ENCODE data around the gene SLC17A5.
"Not testable (repeated sequence)": the region's sequence is repeated elsewhere in the genome, so short reads cannot be mapped to it uniquely, and the experiment has no call there.

The SLC17A5 gene

GRCh38 chr6:73653571-73654424 lies at the start of gene SLC17A5:
SLC17A5 (minus strand) TSS chr6:73653992; CDS start chr6:73653886, 106 bp downstream.
- ATAC-seq (replicated peaks) = peak; percentile 90
- peak within 1 kb of the TSS; percentile 99 for H3K4me3 Mint-ChIP-seq
- H3K27me3 Mint-ChIP-seq = no peaks in the 10 kb centered on the region
- peak; percentile 82 for DNase-seq
- H3K9me3 Mint-ChIP-seq = no peaks in the 10 kb centered on the region
- peak within 1 kb of the TSS; percentile 99 for H3K27ac Mint-ChIP-seq
- peaks cover 9 to 12% of the 10 kb centered on the region in 2 donors for H3K36me3 Mint-ChIP-seq
- peaks cover 13 to 22% of the 10 kb centered on the region in 2 donors for H3K4me1 Mint-ChIP-seq

- DNase-seq (no peak), ATAC-seq (replicated peaks) (no peak)
- Mint-ChIP-seq H3K9me3 (no peaks in the 10 kb centered on the region), H3K36me3 (peaks cover 2 to 3% of the 10 kb centered on the region in 2 donors), H3K27me3 (peaks cover 3 to 4% of the 10 kb centered on the region in 2 donors), H3K27ac (no peak overlapping the region), H3K4me1 (no peaks in the 10 kb centered on the region), H3K4me3 (no peak overlapping the region)
Observed at GRCh38 chr6:73703466-73703865, 49.7 kb upstream of the SLC17A5 start.

- H3K27me3 Mint-ChIP-seq = peaks cover 8 to 9% of the 10 kb centered on the region in 2 donors
- no peaks in the 10 kb centered on the region for H3K9me3 Mint-ChIP-seq
- no peak for ATAC-seq (replicated peaks)
- no peak for DNase-seq
- no peak overlapping the region for H3K27ac Mint-ChIP-seq
- peaks cover 2 to 8% of the 10 kb centered on the region in 2 donors for H3K36me3 Mint-ChIP-seq
- peaks cover 4% of the 10 kb centered on the region in 2 donors for H3K4me1 Mint-ChIP-seq
- no peak overlapping the region for H3K4me3 Mint-ChIP-seq
Observed at GRCh38 chr6:73702444-73702843, 48.7 kb upstream of the SLC17A5 start.

- no peak overlapping the region for H3K27ac Mint-ChIP-seq
- peaks cover 14 to 27% of the 10 kb centered on the region in 2 donors for H3K4me1 Mint-ChIP-seq
- H3K27me3 Mint-ChIP-seq = peaks cover 15 to 18% of the 10 kb centered on the region in 2 donors
- peaks cover 2 to 9% of the 10 kb centered on the region in 2 donors for H3K36me3 Mint-ChIP-seq
- H3K9me3 Mint-ChIP-seq = no peaks in the 10 kb centered on the region
- DNase-seq (no peak), ATAC-seq (replicated peaks) (no peak)
- no peak overlapping the region for H3K4me3 Mint-ChIP-seq
Observed at GRCh38 chr6:73699676-73700459, 46.1 kb upstream of the SLC17A5 start.

- peaks cover 4 to 9% of the 10 kb centered on the region in 2 donors for H3K9me3 Mint-ChIP-seq
- H3K27me3 Mint-ChIP-seq = peaks cover 26 to 29% of the 10 kb centered on the region in 2 donors
- peak overlapping the region; percentile 86 to 92 for H3K4me3 Mint-ChIP-seq
- DNase-seq (no peak), ATAC-seq (replicated peaks) (no peak)
- H3K36me3 Mint-ChIP-seq = peaks cover 2 to 13% of the 10 kb centered on the region in 2 donors
- peak overlapping the region; percentile 82 for H3K27ac Mint-ChIP-seq
- peaks cover 19 to 31% of the 10 kb centered on the region in 2 donors for H3K4me1 Mint-ChIP-seq
Observed at GRCh38 chr6:73696966-73697655, 43.3 kb upstream of the SLC17A5 start.

GRCh38 chr6:73695619-73696421 lies 42.0 kb upstream of the SLC17A5 start, which contains the start of gene CD109:
CD109 (plus strand) TSS chr6:73696203; CDS start chr6:73696216, 13 bp downstream.
- Mint-ChIP-seq H3K4me1 (peaks cover 19 to 31% of the 10 kb centered on the region in 2 donors), H3K27me3 (peaks cover 30 to 32% of the 10 kb centered on the region in 2 donors), H3K9me3 (peaks cover 4 to 9% of the 10 kb centered on the region in 2 donors), H3K4me3 (peak within 1 kb of the TSS; percentile 86 to 92), H3K36me3 (peaks cover 2 to 13% of the 10 kb centered on the region in 2 donors), H3K27ac (peak within 1 kb of the TSS; percentile 83)
- ATAC-seq (replicated peaks) (peak; percentile 85 to 90), DNase-seq (peak; percentile 61)

GRCh38 chr6:73694711-73695411 lies 41.1 kb upstream of the SLC17A5 start:
- peaks cover 27 to 30% of the 10 kb centered on the region in 2 donors for H3K27me3 Mint-ChIP-seq

GRCh38 chr6:73691512-73691911 lies 37.7 kb upstream of the SLC17A5 start:
- Mint-ChIP-seq H3K27me3 (peaks cover 16 to 18% of the 10 kb centered on the region in 2 donors), H3K4me1 (peaks cover 12 to 18% of the 10 kb centered on the region in 2 donors), H3K36me3 (peaks cover 0 to 5% of the 10 kb centered on the region in 2 donors), H3K27ac (no peak overlapping the region), H3K9me3 (peaks cover 4 to 9% of the 10 kb centered on the region in 2 donors), H3K4me3 (no peak overlapping the region)
- ATAC-seq (replicated peaks) (no peak), DNase-seq (no peak)

More at GRCh38 chr6:73694711-73695411, 41.1 kb upstream of the SLC17A5 start:
- Mint-ChIP-seq H3K4me3 (peak overlapping the region; percentile 86 to 92), H3K4me1 (peaks cover 19 to 31% of the 10 kb centered on the region in 2 donors), H3K9me3 (peaks cover 4 to 9% of the 10 kb centered on the region in 2 donors), H3K36me3 (peaks cover 0 to 10% of the 10 kb centered on the region in 2 donors), H3K27ac (peak overlapping the region; percentile 83)
- peak; percentile 4 for DNase-seq
- peak; percentile 13 for ATAC-seq (replicated peaks)

- no peak for ATAC-seq (replicated peaks)
- H3K27me3 Mint-ChIP-seq = peaks cover 15 to 16% of the 10 kb centered on the region in 2 donors
- H3K4me1 Mint-ChIP-seq = peaks cover 6% of the 10 kb centered on the region in 2 donors
- H3K4me3 Mint-ChIP-seq = no peak overlapping the region
- peaks cover 0 to 5% of the 10 kb centered on the region in 2 donors for H3K36me3 Mint-ChIP-seq
- no peak overlapping the region for H3K27ac Mint-ChIP-seq
- DNase-seq = no peak
- H3K9me3 Mint-ChIP-seq = peaks cover 4 to 9% of the 10 kb centered on the region in 2 donors
Observed at GRCh38 chr6:73690056-73690455, 36.3 kb upstream of the SLC17A5 start.

GRCh38 chr6:73688351-73688750 lies 34.6 kb upstream of the SLC17A5 start:
- peaks cover 9 to 10% of the 10 kb centered on the region in 2 donors for H3K27me3 Mint-ChIP-seq
- H3K36me3 Mint-ChIP-seq = peaks cover 0 to 3% of the 10 kb centered on the region in 2 donors
- H3K4me1 Mint-ChIP-seq = no peaks in the 10 kb centered on the region
- DNase-seq (no peak), ATAC-seq (replicated peaks) (no peak)
- peaks cover 7 to 11% of the 10 kb centered on the region in 2 donors for H3K9me3 Mint-ChIP-seq
- H3K27ac Mint-ChIP-seq = no peak overlapping the region
- H3K4me3 Mint-ChIP-seq = no peak overlapping the region

GRCh38 chr6:73683574-73683973 lies 29.8 kb upstream of the SLC17A5 start:
- DNase-seq; H3K27me3 Mint-ChIP-seq; H3K4me1 Mint-ChIP-seq; ATAC-seq (replicated peaks); H3K36me3 Mint-ChIP-seq; H3K27ac Mint-ChIP-seq; H3K4me3 Mint-ChIP-seq: not testable (repeated sequence)
- peaks cover 12% of the 10 kb centered on the region in 2 donors for H3K9me3 Mint-ChIP-seq

GRCh38 chr6:73680289-73680918 lies 26.6 kb upstream of the SLC17A5 start:
- Mint-ChIP-seq H3K27ac (no peak overlapping the region), H3K4me3 (no peak overlapping the region), H3K36me3 (peaks cover 0 to 3% of the 10 kb centered on the region in 2 donors), H3K9me3 (peaks cover 12% of the 10 kb centered on the region in 2 donors), H3K4me1 (peaks cover 2 to 4% of the 10 kb centered on the region in 2 donors), H3K27me3 (peaks cover 5 to 12% of the 10 kb centered on the region in 2 donors)
- ATAC-seq (replicated peaks) = no peak
- DNase-seq = no peak
